ENCODE data around the gene RXFP1.

DNA sequence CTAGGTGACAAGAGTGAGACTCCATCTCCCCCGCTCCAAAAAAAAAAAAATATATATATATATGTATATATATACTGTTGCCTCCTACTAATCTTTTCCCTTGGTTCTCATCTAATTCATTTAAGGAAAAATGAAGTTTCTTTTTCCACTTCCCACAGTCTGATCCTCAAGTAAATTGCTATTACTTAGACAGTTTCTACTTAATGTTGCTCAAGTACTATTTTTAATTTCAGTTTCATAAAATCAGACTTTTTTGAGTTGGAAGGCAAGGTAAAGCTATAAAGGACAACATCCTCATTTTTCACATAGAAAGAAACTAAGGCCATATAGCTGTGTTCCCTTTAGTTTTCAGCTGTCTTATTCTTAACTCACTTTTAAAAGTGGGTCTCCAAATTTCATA, 5.8 kb downstream of the RXFP1 start:
- TF ChIP-seq CTCF (IDR thresholded peaks at IDR 0.05) (no peak), POLR2A (IDR thresholded peaks at IDR 0.05) (no peak)

All from body of pancreas (tissue), 4 donors.